Stimulated activated CD8-positive, alpha-beta memory T cell treated with anti-CD3 and anti-CD28 coated beads, Interleukin-12 subunit alpha, Interleukin-12 subunit beta, amount 100 ng/mL, for 24 hours (primary cell): ENCODE measurements around the gene OBSCN.

ENCODE experiments used
- DNase-seq: peaks from one replicate; pipeline ENCODE4 v3.0.0-alpha.2; 2020; ENCODE audit errors: extremely low read depth

Gene OBSCN

DNA sequence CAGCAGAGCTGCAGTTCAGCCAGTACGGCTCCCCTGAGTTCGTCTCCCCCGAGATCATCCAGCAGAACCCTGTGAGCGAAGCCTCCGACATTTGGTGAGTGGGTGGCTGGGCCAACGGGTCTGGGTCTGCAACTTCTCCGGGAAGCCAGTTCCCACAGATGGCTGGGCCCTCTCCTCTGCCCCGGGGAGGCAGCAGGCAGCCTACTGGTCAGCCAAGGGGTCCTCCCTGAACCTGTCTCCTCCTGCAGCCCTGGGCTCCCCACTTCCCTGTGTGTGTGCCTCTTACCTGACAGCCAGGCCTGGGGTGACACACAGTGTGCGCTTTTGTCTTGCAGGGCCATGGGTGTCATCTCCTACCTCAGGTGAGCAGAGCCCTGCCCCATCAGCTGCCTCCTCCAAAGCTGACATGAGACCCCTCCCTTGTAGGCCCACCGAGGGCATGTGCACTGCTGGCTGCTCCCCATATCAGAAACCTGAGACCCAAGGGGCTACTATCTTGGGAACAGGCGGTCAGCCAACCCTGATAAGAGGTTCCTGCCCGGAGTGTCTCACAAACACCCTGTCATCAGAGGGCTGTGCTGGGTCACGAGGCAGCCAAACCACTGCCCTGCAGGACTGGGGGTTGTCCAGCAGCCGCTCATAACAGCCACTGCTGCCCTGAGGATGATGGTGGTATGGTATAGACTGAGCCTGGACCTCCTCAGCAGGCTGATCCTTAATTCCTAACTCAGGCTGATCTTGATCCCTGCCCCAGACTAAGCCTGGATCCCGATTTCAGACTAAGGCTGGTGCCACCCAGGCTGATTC lies 161.2 kb downstream of the OBSCN start:
- DNase-seq, result no peak

DNA sequence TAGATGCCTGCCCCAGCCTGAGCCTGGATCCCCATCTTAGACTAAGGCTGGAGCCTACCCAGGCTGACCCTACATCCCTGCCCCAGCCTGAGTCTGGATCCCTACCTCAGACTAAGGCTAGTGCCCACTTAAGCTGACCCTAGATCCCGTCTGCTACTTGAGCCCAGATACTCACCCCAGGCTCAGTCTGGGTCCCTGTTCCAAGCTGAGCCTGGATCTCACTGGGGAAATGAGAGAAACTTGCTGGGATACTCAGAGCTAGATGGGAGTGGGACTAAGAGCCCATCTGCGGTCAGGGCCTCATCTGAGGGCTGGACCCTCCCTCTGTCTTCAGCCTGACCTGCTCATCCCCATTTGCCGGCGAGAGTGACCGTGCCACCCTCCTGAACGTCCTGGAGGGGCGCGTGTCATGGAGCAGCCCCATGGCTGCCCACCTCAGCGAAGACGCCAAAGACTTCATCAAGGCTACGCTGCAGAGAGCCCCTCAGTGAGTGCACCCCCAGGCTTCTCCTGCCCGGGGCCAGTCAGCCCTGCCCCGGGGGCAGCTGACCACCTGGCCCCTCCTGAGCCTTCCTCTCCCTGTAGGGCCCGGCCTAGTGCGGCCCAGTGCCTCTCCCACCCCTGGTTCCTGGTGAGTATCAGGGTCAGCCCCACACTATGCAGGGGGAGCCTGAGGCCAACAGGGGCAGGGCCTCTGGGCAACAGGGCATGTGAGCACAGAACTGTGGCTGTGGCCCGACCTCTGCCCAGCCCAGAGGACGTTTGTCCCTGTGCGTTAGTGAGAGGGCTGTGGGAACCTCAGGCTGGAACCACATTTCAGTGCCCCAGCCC lies 162.0 kb downstream of the OBSCN start:
- DNase-seq, result no peak

DNA sequence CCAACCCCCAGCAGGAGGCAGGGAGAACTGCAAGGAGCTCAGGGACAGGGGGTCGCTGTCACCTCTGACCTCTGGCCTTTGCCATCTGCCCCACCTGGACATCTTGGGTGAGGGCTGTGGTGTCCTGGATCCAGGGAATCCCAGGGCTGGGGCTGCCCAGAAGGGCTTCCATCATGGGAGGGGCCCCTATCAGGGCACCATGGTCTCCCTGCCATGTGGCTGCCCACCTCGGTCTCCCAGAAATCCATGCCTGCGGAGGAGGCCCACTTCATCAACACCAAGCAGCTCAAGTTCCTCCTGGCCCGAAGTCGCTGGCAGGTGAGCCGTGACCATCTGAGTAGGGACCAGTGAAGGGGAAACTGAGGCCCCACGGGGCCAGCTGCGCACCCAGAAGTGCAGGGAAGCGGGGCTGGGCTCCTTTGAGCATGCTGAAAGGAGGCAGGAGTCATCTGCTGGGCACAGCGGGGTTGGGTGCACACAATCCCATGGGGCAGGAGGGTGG lies 162.6 kb downstream of the OBSCN start:
- no peak for DNase-seq

DNA sequence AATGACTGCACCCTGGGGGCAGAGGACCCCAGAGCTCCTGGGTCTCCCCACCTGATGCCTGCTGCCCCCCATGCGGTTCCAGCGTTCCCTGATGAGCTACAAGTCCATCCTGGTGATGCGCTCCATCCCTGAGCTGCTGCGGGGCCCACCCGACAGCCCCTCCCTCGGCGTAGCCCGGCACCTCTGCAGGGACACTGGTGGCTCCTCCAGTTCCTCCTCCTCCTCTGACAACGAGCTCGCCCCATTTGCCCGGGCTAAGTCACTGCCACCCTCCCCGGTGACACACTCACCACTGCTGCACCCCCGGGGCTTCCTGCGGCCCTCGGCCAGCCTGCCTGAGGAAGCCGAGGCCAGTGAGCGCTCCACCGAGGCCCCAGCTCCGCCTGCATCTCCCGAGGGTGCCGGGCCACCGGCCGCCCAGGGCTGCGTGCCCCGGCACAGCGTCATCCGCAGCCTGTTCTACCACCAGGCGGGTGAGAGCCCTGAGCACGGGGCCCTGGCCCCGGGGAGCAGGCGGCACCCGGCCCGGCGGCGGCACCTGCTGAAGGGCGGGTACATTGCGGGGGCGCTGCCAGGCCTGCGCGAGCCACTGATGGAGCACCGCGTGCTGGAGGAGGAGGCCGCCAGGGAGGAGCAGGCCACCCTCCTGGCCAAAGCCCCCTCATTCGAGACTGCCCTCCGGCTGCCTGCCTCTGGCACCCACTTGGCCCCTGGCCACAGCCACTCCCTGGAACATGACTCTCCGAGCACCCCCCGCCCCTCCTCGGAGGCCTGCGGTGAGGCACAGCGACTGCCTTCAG lies 163.3 kb downstream of the OBSCN start:
- DNase-seq, result no peak

DNA sequence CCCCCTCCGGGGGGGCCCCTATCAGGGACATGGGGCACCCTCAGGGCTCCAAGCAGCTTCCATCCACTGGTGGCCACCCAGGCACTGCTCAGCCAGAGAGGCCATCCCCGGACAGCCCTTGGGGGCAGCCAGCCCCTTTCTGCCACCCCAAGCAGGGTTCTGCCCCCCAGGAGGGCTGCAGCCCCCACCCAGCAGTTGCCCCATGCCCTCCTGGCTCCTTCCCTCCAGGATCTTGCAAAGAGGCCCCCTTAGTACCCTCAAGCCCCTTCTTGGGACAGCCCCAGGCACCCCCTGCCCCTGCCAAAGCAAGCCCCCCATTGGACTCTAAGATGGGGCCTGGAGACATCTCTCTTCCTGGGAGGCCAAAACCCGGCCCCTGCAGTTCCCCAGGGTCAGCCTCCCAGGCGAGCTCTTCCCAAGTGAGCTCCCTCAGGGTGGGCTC lies 163.9 kb downstream of the OBSCN start:
- DNase-seq, result no peak

DNA sequence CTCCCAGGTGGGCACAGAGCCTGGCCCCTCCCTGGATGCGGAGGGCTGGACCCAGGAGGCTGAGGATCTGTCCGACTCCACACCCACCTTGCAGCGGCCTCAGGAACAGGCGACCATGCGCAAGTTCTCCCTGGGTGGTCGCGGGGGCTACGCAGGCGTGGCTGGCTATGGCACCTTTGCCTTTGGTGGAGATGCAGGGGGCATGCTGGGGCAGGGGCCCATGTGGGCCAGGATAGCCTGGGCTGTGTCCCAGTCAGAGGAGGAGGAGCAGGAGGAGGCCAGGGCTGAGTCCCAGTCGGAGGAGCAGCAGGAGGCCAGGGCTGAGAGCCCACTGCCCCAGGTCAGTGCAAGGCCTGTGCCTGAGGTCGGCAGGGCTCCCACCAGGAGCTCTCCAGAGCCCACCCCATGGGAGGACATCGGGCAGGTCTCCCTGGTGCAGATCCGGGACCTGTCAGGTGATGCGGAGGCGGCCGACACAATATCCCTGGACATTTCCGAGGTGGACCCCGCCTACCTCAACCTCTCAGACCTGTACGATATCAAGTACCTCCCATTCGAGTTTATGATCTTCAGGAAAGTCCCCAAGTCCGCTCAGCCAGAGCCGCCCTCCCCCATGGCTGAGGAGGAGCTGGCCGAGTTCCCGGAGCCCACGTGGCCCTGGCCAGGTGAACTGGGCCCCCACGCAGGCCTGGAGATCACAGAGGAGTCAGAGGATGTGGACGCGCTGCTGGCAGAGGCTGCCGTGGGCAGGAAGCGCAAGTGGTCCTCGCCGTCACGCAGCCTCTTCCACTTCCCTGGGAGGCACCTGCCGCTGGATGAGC lies 164.5 kb downstream of the OBSCN start:
- no peak for DNase-seq

DNA sequence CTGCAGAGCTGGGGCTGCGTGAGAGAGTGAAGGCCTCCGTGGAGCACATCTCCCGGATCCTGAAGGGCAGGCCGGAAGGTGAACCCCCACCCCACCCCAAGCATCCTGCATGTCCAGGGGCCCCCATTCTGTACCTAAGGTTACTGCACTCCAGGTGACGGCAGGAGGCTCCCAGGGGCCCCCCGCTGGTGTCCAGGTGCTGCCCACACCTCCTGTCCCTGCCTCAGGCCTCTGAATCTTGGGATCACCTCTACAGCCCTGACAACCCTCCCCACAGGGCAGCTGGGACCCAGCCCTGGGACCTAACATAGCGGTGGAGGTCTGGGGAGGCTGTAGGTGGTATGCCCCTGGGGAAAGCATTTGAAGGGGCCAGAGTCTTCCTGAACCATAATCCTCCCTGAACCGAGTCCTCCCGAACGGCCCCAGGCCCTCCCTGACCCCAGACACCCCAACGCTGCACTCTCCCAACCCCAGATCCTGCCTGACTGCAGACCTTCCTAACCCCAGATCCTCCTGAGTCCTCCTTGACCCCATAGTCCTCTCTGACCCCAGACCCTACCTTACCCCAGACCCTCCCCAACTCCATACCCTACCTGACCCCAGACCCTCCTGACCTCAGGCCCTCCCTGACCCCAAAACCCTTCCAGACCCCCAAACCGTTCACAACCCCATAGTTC lies 165.3 kb downstream of the OBSCN start:
- DNase-seq, result no peak

DNA sequence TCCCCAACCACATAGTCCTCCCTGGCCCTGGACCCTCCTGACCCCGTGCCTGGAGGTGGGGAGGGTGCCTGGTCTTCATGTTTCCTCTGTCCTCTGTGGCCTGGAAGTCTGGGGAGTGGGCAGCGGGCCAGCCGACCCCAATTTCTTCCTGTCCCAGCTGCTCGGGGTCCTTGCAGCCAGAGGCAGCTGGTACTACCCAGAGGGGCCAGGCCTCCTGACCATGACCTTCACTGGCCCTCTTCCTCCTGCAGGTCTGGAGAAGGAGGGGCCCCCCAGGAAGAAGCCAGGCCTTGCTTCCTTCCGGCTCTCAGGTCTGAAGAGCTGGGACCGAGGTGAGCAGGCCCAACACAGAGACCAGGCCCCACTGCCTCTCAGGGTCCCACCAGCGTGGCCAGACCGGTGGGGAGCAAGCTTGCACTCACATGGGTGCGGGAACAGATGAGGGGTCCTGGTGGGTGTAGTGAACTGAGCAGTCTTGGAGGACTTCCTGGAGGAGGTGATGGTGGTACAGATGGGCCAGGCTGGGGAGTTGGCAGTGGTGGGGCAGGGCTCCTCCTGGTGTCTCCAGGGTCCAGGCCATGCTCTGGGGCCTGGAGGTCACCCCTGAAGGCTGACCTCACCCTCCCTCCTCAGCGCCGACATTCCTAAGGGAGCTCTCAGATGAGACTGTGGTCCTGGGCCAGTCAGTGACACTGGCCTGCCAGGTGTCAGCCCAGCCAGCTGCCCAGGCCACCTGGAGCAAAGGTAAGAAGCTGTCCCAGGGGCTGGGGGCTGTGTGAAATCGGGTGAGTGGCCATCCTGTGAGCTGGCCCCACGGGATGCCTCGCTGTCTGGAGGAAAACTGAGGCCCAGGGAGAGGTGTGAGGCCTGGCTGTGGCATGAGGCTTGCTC lies 166.1 kb downstream of the OBSCN start:
- no peak for DNase-seq

DNA sequence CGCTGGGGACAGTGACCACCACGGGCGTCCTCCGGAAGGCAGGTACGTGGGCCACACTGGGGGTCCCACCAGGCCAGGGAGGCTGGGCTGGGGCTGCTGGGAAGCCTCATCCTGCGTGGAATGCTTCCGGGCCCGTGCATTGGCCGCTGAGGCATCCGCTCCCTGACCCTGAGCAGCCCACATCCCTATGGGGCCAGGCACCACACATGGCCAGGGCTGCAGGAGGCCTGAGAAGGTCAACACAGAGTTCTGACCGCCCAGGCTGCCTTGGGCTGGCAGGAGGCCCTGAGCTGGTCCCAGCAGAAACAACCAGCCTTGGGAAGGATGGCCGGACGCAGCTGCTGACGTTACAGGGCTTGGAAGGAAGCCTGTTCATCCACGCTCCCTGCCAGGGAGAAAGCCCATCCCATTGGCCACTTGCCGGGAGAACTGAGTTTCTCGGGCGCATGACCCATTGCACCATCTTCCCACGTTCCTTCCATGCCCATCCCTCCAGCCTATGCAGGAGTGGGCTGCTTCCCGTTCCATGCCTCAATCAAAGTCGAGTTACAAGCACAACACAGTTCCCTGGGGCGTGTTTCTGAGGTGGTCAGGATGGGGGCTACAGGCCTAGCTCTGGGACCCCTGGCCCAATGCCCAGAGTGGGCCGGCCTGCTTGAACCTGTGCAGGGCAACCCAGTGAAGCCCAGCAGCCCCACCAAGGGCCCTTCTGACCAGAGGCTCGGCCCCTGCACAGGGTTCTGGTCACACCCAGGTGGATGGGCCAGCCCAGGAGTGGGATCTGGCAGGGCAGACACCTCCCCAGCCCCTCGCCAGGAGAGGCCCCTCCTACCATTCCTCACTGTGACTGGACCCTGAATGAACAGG lies 167.1 kb downstream of the OBSCN start:
- DNase-seq, result no peak

DNA sequence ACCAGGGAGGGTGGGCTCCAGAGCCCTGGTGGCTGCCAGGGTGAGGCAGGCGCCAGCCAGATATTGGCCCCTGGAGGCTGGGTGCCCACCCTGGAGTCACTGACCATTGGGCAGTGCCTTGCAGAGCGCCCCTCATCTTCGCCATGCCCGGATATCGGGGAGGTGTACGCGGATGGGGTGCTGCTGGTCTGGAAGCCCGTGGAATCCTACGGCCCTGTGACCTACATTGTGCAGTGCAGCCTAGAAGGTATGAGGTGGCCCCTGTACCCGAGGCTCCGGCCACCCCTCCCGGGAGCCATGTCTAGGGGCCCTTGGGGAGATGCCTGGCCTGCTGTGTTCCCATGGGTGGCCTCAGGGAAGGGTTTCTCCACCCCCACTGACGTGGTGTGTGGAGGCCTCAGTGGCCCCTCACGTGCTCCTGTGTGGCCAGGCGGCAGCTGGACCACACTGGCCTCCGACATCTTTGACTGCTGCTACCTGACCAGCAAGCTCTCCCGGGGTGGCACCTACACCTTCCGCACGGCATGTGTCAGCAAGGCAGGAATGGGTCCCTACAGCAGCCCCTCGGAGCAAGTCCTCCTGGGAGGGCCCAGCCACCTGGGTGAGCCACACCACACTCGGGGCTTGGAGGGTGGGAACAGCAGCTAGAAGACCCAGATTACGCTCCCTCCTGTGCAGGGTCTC lies 167.9 kb downstream of the OBSCN start:
- no peak for DNase-seq

DNA sequence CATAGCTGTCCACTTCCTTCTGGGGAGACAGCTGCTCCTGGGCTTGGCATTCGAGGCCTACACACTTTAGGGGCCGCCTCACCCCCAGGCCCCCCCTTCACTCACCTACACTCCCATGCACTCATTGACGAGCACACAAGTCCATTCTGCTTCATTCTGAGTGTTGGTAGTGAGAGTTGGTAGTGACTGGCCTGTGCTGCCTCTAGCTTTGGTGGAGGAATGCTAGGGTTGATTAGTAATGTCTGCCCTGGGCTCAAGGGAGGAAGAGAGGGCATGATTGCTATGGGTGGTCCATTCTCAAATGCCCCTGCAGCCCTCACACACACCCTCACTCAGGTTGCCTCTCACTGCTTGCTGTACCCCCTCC lies 168.4 kb downstream of the OBSCN start:
- no peak for DNase-seq

DNA sequence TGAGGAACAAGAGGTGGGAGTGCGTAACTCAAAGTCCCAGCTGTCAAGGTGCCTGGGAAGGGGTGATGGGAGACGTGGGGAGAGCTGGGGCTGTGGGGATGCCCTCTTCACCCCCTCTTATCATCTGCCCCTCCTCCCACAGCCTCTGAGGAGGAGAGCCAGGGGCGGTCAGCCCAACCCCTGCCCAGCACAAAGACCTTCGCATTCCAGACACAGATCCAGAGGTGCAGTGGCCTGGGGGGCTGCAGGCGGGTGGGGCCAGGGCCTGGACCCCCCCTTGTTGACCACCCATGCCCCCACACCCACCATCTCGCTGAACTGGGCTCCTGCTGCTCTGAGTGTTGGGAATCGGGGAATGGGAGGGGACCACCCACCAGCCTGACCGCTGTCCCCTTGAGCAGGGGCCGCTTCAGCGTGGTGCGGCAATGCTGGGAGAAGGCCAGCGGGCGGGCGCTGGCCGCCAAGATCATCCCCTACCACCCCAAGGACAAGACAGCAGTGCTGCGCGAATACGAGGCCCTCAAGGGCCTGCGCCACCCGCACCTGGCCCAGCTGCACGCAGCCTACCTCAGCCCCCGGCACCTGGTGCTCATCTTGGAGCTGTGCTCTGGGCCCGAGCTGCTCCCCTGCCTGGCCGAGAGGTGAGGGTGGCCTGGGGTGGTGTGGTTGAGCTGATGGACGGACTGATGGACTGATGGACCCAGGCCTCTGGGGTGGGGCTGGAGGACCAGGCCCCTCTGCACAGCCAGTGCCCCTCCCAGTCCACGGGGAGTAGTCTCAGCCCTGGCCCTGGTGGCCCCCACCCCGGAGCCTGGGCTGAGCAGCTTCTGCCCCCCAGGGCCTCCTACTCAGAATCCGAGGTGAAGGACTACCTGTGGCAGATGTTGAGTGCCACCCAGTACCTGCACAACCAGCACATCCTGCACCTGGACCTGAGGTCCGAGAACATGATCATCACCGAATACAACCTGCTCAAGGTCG lies 169.1 kb downstream of the OBSCN start:
- DNase-seq, result no peak

DNA sequence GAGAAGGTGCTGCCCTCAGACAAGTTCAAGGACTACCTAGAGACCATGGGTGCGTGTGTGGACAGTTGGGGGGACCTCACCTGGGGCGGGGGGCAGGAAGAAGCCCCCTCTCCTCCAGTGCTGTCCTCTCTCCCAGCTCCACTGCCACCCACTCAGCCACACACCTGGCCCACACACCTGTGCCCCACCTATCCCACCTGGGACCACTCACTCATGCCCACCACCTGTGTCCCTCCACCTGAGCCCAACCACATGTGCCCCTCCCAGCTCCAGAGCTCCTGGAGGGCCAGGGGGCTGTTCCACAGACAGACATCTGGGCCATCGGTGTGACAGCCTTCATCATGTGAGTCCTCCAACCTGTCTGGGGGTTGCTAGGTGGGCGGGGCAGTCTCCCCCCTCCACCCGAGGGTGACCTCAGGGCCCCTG lies 169.8 kb downstream of the OBSCN start:
- no peak for DNase-seq

DNA sequence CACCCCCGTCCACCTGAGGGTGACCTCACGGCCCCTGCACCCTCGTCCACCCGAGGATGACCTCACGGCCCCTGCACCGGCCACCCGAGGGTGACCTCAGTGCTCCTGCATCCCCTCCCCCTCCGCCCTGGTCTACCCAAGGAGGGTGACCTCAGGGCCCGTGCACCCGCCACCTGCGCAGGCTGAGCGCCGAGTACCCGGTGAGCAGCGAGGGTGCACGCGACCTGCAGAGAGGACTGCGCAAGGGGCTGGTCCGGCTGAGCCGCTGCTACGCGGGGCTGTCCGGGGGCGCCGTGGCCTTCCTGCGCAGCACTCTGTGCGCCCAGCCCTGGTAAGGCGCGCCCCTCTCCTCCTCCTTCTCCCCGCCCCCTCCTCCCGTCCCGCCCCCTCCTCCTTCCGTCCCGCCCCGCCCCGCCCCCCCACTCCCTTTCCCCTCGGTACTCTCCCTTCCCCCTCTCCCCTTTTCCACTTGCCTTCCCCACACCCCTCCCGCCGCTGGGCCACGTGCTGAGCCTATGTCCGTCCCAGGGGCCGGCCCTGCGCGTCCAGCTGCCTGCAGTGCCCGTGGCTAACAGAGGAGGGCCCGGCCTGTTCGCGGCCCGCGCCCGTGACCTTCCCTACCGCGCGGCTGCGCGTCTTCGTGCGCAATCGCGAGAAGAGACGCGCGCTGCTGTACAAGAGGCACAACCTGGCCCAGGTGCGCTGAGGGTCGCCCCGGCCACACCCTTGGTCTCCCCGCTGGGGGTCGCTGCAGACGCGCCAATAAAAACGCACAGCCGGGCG lies 170.4 kb downstream of the OBSCN start:
- no peak for DNase-seq

DNA sequence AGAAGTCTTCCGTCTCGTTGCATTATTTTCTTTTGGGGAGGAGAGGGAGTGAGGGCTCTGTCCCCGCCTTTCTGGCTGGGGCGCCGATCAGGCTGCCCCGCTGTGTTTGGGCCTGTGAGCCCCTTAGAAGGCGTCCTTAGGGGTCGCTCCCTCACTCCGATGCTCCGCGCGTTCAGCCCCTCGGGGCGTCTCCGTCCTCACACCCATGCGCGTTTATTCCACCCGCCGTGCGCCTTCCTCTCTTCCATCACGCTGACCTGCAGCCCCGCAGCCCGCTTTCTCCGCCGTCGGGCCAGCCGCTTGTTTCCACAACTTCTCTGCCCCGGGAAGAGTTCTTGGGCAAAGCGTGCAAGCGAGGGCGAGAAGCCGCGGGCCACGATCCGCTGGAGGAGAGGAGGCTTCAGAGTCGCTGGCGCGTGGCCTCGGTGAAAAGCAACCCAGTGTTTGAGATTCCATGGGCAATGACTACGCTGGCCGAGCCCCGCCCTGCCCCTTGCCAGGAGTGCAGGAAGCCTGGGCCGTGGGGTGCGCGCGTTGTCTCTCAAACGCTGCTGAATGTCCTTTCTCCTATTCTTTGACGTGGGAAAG lies 171.1 kb downstream of the OBSCN start:
- DNase-seq, result no peak

DNA sequence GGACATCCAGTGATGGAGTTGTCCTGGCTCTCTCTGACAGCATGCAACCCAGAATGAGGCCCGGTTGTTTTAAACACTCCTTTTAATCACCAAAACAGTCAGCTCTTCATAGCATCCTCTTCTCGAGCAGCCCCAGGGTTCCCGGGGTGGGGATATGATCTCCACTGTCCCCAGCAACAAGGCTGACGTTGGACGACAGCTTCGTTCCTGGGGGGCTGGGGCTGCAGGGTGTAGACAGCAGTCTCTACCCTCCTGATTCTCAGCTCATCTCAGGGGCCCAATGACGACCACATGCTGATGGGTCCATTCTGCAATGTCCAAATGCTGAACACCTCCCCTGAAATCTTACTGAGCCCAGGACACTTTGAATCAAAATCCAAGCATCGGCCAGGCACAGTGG lies 171.8 kb downstream of the OBSCN start:
- no peak for DNase-seq
